ENCODE data around the gene SLC66A2.

The SLC66A2 gene

GRCh38 chr18:79871481-79872091, 79.9 kb downstream of the SLC66A2 start:
- TF ChIP-seq TCF12 (IDR thresholded peaks at IDR 0.05; ENCODE audit: low read depth) = no peak
- no peak for TF ChIP-seq MAX (IDR thresholded peaks at IDR 0.05)
- no peak for TF ChIP-seq ZBTB7A (IDR thresholded peaks at IDR 0.05; ENCODE audit: low read depth)
- no peak for TF ChIP-seq FOXM1 (IDR thresholded peaks at IDR 0.05; ENCODE audit: borderline replicate concordance, low read depth)
- TF ChIP-seq TEAD4 (IDR thresholded peaks at IDR 0.05) = no peak
- no peak for TF ChIP-seq REST (IDR thresholded peaks at IDR 0.05; ENCODE audit: low read depth)
- TF ChIP-seq USF1 (IDR thresholded peaks at IDR 0.05) = no peak
- TF ChIP-seq NFIC (IDR thresholded peaks at IDR 0.05) = no peak
- no peak for TF ChIP-seq YY1 (IDR thresholded peaks at IDR 0.05; ENCODE audit: low read depth)
- TF ChIP-seq EGR1 (IDR thresholded peaks at IDR 0.05) = no peak
- no peak for TF ChIP-seq RAD21 (IDR thresholded peaks at IDR 0.05; ENCODE audit: low read depth)
- TF ChIP-seq EP300 (IDR thresholded peaks at IDR 0.05; ENCODE audit: borderline replicate concordance) = no peak
- no peak for TF ChIP-seq TAF1 (IDR thresholded peaks at IDR 0.05; ENCODE audit: low read depth)
- TF ChIP-seq CREB1 (IDR thresholded peaks at IDR 0.05; ENCODE audit: low read depth) = no peak
- TF ChIP-seq CEBPB (IDR thresholded peaks at IDR 0.05) = no peak

GRCh38 chr18:79871026-79871390, 80.4 kb downstream of the SLC66A2 start:
- TF ChIP-seq ZBTB7A (IDR thresholded peaks at IDR 0.05; ENCODE audit: low read depth) (no peak), REST (IDR thresholded peaks at IDR 0.05; ENCODE audit: low read depth) (no peak), CREB1 (IDR thresholded peaks at IDR 0.05; ENCODE audit: low read depth) (no peak), CEBPB (IDR thresholded peaks at IDR 0.05) (no peak), EP300 (IDR thresholded peaks at IDR 0.05; ENCODE audit: borderline replicate concordance) (no peak), USF1 (IDR thresholded peaks at IDR 0.05) (no peak), FOXM1 (IDR thresholded peaks at IDR 0.05; ENCODE audit: borderline replicate concordance, low read depth) (no peak), TEAD4 (IDR thresholded peaks at IDR 0.05) (no peak), TAF1 (IDR thresholded peaks at IDR 0.05; ENCODE audit: low read depth) (no peak), YY1 (IDR thresholded peaks at IDR 0.05; ENCODE audit: low read depth) (no peak), MAX (IDR thresholded peaks at IDR 0.05) (no peak), NFIC (IDR thresholded peaks at IDR 0.05) (no peak), TCF12 (IDR thresholded peaks at IDR 0.05; ENCODE audit: low read depth) (no peak), EGR1 (IDR thresholded peaks at IDR 0.05) (no peak), RAD21 (IDR thresholded peaks at IDR 0.05; ENCODE audit: low read depth) (no peak)

- TF ChIP-seq USF1 (IDR thresholded peaks at IDR 0.05) (no peak), REST (IDR thresholded peaks at IDR 0.05; ENCODE audit: low read depth) (no peak)
Observed at GRCh38 chr18:79870301-79871025, 81.0 kb downstream of the SLC66A2 start.
